SK-N-SH (cell line): ENCODE data around the gene PRSS36.

ENCODE experiments used
- ELF1 ChIP-seq: IDR thresholded peaks from 2 replicates; pipeline ENCODE4 v1.4.0; 2012
- EP300 ChIP-seq, 2 experiments: IDR thresholded peaks; 2 replicates each; pipeline versions ENCODE4 v1.4.0 to v1.6.1; 2012; ENCODE audit warnings: borderline replicate concordance in 1 of 2, low read depth in 1 of 2, low read length in 1 of 2
- FOXJ3 ChIP-seq: sonication (generic); formaldehyde crosslinking; IDR thresholded peaks from 2 replicates; pipeline ENCODE4 v1.5.1; 2020; ENCODE audit warnings: mild to moderate bottlenecking, missing genetic modification reagents
- FOXM1 ChIP-seq: IDR thresholded peaks from 2 replicates; pipeline ENCODE4 v1.4.0; 2012; ENCODE audit warnings: low read depth, mild to moderate bottlenecking
- JUND ChIP-seq: IDR thresholded peaks from 2 replicates; pipeline ENCODE4 v1.4.0; 2012
- NRF1 ChIP-seq: IDR thresholded peaks from 2 replicates; pipeline ENCODE4 v1.6.1; 2012; ENCODE audit warnings: low read depth, mild to moderate bottlenecking, low read length
- RAD21 ChIP-seq: IDR thresholded peaks from 2 replicates; pipeline ENCODE4 v1.6.1; 2012; ENCODE audit warnings: mild to moderate bottlenecking, low read length
- SIN3A ChIP-seq: IDR thresholded peaks from 2 replicates; pipeline ENCODE4 v1.6.1; 2012; ENCODE audit warnings: low read depth, mild to moderate bottlenecking, low read length, moderate library complexity, borderline replicate concordance
- SMC3 ChIP-seq: IDR thresholded peaks from 2 replicates; pipeline ENCODE4 v1.6.1; 2012; ENCODE audit warnings: low read depth, low read length, improper control_type of control experiment
- TEAD4 ChIP-seq: IDR thresholded peaks from 2 replicates; pipeline ENCODE4 v1.4.0; 2012; ENCODE audit warnings: mild to moderate bottlenecking, borderline replicate concordance; ENCODE audit not compliant: insufficient read depth
- TF ChIP-seq, protein P1 (sequence below): IDR thresholded peaks from 2 replicates; pipeline ENCODE4; 2012
- TF ChIP-seq, protein P2 (sequence below): fragments of 200-600 bp; sonication (generic); IDR thresholded peaks from 2 replicates; pipeline ENCODE4 v1.6.1; 2017; ENCODE audit warnings: antibody characterized with exemption, mild to moderate bottlenecking, moderate library complexity

DNA sequence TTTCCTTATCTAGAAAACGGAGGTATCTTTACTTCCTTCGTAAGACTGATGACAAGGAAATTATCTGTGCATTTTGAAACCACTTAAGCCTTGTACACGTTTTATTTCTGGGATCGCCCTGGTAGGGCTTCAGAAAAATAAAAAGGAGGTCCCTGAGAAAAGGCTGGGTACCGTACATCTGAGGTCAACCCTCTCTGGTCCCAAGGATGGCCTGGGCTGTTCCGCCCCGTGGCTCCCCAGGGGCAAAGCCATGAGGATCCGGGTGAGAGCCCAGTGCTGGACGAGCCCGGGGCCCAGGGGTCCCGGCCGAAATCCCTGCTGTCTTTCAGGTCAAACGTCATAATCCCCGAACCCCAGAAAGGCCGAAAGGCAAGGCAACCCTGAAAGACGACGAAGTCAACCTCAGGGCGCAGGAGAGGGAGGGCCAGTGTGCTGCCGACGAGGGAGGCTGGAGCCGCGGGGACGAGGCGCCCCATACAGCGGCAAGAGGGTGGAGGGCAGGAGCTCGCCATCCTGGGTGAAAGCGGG, 29.4 kb upstream of the PRSS36 start:
- TF ChIP-seq JUND (no peak), SIN3A (no peak), RAD21 (no peak), ELF1 (no peak), TEAD4 (no peak), EP300 (IDR thresholded peaks at IDR 0.05; ENCODE audit: borderline replicate concordance in 1 of 2, low read depth in 1 of 2, low read length in 1 of 2) (no peak), NRF1 (no peak), FOXM1 (no peak), SMC3 (no peak), FOXJ3 (CRISPR knock-in tag) (no peak)
- TF ChIP-seq, protein P1, sequence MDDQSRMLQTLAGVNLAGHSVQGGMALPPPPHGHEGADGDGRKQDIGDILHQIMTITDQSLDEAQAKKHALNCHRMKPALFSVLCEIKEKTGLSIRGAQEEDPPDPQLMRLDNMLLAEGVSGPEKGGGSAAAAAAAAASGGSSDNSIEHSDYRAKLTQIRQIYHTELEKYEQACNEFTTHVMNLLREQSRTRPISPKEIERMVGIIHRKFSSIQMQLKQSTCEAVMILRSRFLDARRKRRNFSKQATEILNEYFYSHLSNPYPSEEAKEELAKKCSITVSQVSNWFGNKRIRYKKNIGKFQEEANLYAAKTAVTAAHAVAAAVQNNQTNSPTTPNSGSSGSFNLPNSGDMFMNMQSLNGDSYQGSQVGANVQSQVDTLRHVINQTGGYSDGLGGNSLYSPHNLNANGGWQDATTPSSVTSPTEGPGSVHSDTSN = no peak
- TF ChIP-seq, protein P2, sequence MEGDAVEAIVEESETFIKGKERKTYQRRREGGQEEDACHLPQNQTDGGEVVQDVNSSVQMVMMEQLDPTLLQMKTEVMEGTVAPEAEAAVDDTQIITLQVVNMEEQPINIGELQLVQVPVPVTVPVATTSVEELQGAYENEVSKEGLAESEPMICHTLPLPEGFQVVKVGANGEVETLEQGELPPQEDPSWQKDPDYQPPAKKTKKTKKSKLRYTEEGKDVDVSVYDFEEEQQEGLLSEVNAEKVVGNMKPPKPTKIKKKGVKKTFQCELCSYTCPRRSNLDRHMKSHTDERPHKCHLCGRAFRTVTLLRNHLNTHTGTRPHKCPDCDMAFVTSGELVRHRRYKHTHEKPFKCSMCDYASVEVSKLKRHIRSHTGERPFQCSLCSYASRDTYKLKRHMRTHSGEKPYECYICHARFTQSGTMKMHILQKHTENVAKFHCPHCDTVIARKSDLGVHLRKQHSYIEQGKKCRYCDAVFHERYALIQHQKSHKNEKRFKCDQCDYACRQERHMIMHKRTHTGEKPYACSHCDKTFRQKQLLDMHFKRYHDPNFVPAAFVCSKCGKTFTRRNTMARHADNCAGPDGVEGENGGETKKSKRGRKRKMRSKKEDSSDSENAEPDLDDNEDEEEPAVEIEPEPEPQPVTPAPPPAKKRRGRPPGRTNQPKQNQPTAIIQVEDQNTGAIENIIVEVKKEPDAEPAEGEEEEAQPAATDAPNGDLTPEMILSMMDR = no peak
